Muscle of back (tissue), 11 donors: Measurements from ENCODE around the gene DYNLT2. TPM values are rescaled to one million over a fixed set of nuclear protein-coding genes. Genes with fewer than 3 reads are reported as not detected.
"Not testable (repeated sequence)": the region's sequence is repeated elsewhere in the genome, so short reads cannot be mapped to it uniquely, and the experiment has no call there.

Experiments
- DNase-seq, 3 donors: peaks; one replicate each; pipeline versions ENCODE4 v3.0.0 to v3.0.0-alpha.2; 2013
- polyA plus RNA-seq, 10 donors: library from polyadenylated mRNA; unstranded; fragments of 120-200 nt; gene quantifications; one replicate each; pipeline ENCODE4 v1.2.1, GENCODE V29; 2013; ENCODE audit not compliant: insufficient read length in 10 of 10

The DYNLT2 gene
- polyA plus RNA-seq, 10 donors, result 2.0 to 5.4 (median 2.9) TPM

GRCh38 chr6:169701954-169702839 is 49.2 kb downstream of the DYNLT2 start, which contains the start of the genes C6orf120 and WDR27:
Gene C6orf120 (plus strand): TSS chr6:169702126. CDS start chr6:169702460, 334 bp downstream.
Gene WDR27 (minus strand): TSS chr6:169702029. CDS start chr6:169689005, 13,024 bp downstream.
- DNase-seq, result peak; percentile 94 to 98 (median 97)

GRCh38 chr6:169701311-169701953 is 49.9 kb downstream of the DYNLT2 start:
- peak in 1 of 3 donors; percentile 25 for DNase-seq

GRCh38 chr6:169700296-169700695 is 51.1 kb downstream of the DYNLT2 start:
- DNase-seq, result peak in 1 of 3 donors; percentile 23

GRCh38 chr6:169697115-169697514 is 54.3 kb downstream of the DYNLT2 start:
- DNase-seq, result not testable (repeated sequence)

- no peak for DNase-seq
These were observed 56.2 kb downstream of the DYNLT2 start for GRCh38 chr6:169695131-169695530.

GRCh38 chr6:169692516-169692915 is 58.9 kb downstream of the DYNLT2 start:
- no peak for DNase-seq

GRCh38 chr6:169691260-169691659 is 60.1 kb downstream of the DYNLT2 start:
- no peak for DNase-seq

Other genes starting within 250 kb of the DYNLT2 start
- gene WDR27, start 49.5 kb downstream of the DYNLT2 start, polyA plus RNA-seq, result 10 to 100 TPM; 20.0 to 58.1 (median 35.5) TPM
- gene C6orf120, start 49.4 kb downstream of the DYNLT2 start, polyA plus RNA-seq, result 10 to 100 TPM; 31.7 to 39.8 (median 36.5) TPM
- gene PHF10, start 27.1 kb downstream of the DYNLT2 start, polyA plus RNA-seq, result 10 to 100 TPM; 62.2 to 96.2 (median 80.8) TPM
- gene ERMARD, start 50 bp upstream of the DYNLT2 start, polyA plus RNA-seq, result 10 to 100 TPM; 14.7 to 32.8 (median 20.0) TPM